HFFc6 (cell line): ENCODE data around the gene THNSL1. TPM values are rescaled to one million over a fixed set of nuclear protein-coding genes. Genes with fewer than 3 reads are reported as not detected.

Experiments used
- DNase-seq: peaks from one replicate; pipeline ENCODE4 v3.0.0-alpha.2; 2018
- H3K27ac Mint-ChIP-seq: 2 replicates; pipeline ENCODE4 v1.8.0; 2020; ENCODE audit warnings: mild to moderate bottlenecking, mixed read lengths
- H3K27me3 Mint-ChIP-seq: 2 replicates; pipeline ENCODE4 v1.8.0; 2021; ENCODE audit warnings: mild to moderate bottlenecking, moderate library complexity, mixed read lengths; ENCODE audit not compliant: insufficient read depth
- H3K36me3 Mint-ChIP-seq: 2 replicates; pipeline ENCODE4 v1.8.0; 2021; ENCODE audit warnings: low read depth, mixed read lengths
- H3K4me1 Mint-ChIP-seq: 2 replicates; pipeline ENCODE4 v1.8.0; 2020; ENCODE audit warnings: low read depth, mixed read lengths
- H3K4me3 Mint-ChIP-seq: 2 replicates; pipeline ENCODE4 v1.8.0; 2020; ENCODE audit warnings: mild to moderate bottlenecking, moderate library complexity, mixed read lengths
- H3K9me3 Mint-ChIP-seq: 2 replicates; pipeline ENCODE4 v1.8.0; 2020; ENCODE audit warnings: mild to moderate bottlenecking, mixed read lengths
- total RNA-seq, 6 experiments: library from RNA; stranded (reverse); fragmentation: NEBNext Ultra II Directional; extraction: Animal tissue kit (Norgen Biotek cat#: 25700); gene quantifications; 2 replicates in 1 of 6; 3 replicates in 5 of 6; pipeline ENCODE4 v1.2.3, GENCODE V29; 2021
- TF ChIP-seq, protein P1 (sequence below): fragments of 200-600 bp; sonication (generic); IDR thresholded peaks from 2 replicates; pipeline ENCODE4 v1.5.0; 2021; ENCODE audit warnings: antibody characterized with exemption, mild to moderate bottlenecking

The THNSL1 gene
- total RNA-seq, 6 experiments from 2014 or later = 2.8 to 4.4 (median 3.6) TPM

- no peaks in the 10 kb centered on the region for H3K9me3 Mint-ChIP-seq
- DNase-seq = no peak
- peaks cover 17% of the 10 kb centered on the region; the same call in 1 of the 2 replicates for H3K27me3 Mint-ChIP-seq
- H3K4me3 Mint-ChIP-seq = no peak overlapping the region
- no peaks in the 10 kb centered on the region for H3K36me3 Mint-ChIP-seq
- no peak overlapping the region for H3K27ac Mint-ChIP-seq
- peaks cover 19% of the 10 kb centered on the region; the same call in 1 of the 2 replicates for H3K4me1 Mint-ChIP-seq
- TF ChIP-seq, protein P1, sequence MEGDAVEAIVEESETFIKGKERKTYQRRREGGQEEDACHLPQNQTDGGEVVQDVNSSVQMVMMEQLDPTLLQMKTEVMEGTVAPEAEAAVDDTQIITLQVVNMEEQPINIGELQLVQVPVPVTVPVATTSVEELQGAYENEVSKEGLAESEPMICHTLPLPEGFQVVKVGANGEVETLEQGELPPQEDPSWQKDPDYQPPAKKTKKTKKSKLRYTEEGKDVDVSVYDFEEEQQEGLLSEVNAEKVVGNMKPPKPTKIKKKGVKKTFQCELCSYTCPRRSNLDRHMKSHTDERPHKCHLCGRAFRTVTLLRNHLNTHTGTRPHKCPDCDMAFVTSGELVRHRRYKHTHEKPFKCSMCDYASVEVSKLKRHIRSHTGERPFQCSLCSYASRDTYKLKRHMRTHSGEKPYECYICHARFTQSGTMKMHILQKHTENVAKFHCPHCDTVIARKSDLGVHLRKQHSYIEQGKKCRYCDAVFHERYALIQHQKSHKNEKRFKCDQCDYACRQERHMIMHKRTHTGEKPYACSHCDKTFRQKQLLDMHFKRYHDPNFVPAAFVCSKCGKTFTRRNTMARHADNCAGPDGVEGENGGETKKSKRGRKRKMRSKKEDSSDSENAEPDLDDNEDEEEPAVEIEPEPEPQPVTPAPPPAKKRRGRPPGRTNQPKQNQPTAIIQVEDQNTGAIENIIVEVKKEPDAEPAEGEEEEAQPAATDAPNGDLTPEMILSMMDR = no peak
Observed at GRCh38 chr10:25038325-25038724, 21.9 kb downstream of the THNSL1 start.

DNA sequence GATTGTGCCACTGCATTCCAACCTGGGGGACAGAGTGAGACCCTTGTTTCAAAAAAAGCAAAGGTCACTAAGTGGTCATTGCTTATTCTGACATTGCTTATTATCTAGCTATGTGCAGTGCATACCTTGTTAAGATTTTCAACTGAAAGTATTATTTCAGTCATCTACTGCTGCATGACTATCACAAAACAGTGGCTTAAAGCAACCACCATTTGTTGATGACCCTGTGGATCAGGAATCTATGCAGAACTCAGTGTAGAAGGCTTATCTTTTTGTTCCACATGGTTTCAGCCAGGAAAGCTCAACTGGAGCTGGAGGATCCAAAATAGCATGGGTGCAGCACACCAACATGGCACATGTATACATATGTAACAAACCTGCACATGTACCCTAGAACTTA is 23.1 kb downstream of the THNSL1 start:
- H3K4me1 Mint-ChIP-seq = peaks cover 19% of the 10 kb centered on the region; the same call in 1 of the 2 replicates
- DNase-seq = no peak
- no peak overlapping the region for H3K27ac Mint-ChIP-seq
- H3K27me3 Mint-ChIP-seq = peaks cover 19% of the 10 kb centered on the region; the same call in 1 of the 2 replicates
- no peaks in the 10 kb centered on the region for H3K9me3 Mint-ChIP-seq
- H3K4me3 Mint-ChIP-seq = no peak overlapping the region
- TF ChIP-seq, protein P1 = no peak
- no peaks in the 10 kb centered on the region for H3K36me3 Mint-ChIP-seq

GRCh38 chr10:25046641-25047040 is 30.2 kb downstream of the THNSL1 start:
- H3K4me3 Mint-ChIP-seq = no peak overlapping the region
- H3K4me1 Mint-ChIP-seq = peaks cover 19% of the 10 kb centered on the region
- H3K9me3 Mint-ChIP-seq = 0 out of 2 replicates have a peak, but pooled peaks cover 6% of the 10 kb centered on the region
- DNase-seq = no peak
- H3K27me3 Mint-ChIP-seq = peaks cover 12% of the 10 kb centered on the region; the same call in 1 of the 2 replicates
- 0 out of 2 replicates have a peak, but pooled peaks cover 4% of the 10 kb centered on the region for H3K36me3 Mint-ChIP-seq
- TF ChIP-seq, protein P1 = no peak
- H3K27ac Mint-ChIP-seq = no peak overlapping the region

DNA sequence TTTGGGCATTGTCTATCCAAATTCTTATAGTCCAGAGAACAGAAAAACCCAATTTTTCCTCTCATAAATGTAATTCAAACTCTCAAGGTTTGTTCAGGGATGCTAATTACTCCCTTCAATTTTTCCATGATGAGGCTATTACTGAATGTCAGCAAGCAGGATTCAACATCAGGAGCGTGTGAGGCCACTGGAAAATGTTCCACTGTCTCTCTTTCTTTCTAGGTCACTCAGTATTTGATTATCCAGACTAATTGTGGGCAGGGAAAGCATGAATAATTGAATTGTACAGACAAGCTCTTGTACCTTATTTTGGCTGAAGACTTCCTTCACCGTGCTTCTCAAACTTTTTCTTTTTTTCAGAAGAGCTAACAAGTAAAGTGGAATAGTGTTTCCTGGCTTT is 30.7 kb downstream of the THNSL1 start:
- Mint-ChIP-seq H3K9me3 (0 out of 2 replicates have a peak, but pooled peaks cover 6% of the 10 kb centered on the region), H3K27ac (no peak overlapping the region), H3K36me3 (0 out of 2 replicates have a peak, but pooled peaks cover 4% of the 10 kb centered on the region), H3K27me3 (peaks cover 12% of the 10 kb centered on the region; the same call in 1 of the 2 replicates), H3K4me3 (no peak overlapping the region), H3K4me1 (peaks cover 19% of the 10 kb centered on the region)
- TF ChIP-seq, protein P1 = no peak
- DNase-seq = no peak

DNA sequence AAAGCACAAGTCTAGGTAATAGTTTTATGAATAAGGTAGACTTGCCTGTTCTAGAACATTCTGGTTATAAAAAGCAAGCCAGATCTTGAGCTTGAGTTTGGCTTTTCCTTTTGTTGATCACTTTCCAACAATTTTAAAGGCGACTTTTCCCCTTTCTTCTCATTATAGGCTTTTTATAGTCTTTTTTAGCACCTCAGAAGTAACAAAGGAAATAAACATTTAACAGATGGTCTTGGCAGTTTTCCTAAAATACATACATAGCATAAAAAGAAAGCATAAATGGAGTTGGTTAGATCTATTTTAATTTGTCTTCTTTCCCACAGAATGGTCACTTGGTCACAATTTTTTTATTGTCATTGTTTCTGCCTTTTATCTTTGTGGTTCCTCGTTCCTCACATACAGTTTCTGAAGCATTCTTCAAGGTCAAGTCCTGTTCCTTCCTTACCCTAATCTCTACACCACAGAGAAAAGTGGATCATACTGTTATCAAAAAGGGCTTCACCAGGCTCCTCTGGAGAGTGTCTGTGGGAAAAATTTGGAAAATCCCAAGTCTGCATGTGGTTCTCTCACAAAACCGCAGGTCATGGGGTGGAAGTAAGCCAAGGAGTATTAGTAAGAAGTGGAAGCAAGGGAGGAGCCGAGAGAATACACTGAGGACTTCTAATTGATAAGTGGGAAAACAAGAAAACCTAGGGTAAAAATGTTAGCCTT is 31.3 kb downstream of the THNSL1 start:
- TF ChIP-seq, protein P1 = no peak
- Mint-ChIP-seq H3K36me3 (0 out of 2 replicates have a peak, but pooled peaks cover 4% of the 10 kb centered on the region), H3K9me3 (0 out of 2 replicates have a peak, but pooled peaks cover 6% of the 10 kb centered on the region), H3K27me3 (peaks cover 7% of the 10 kb centered on the region; the same call in 1 of the 2 replicates), H3K4me1 (peaks cover 19% of the 10 kb centered on the region), H3K4me3 (peak overlapping the region; percentile 24; the same call in 1 of the 2 replicates), H3K27ac (peak overlapping the region; percentile 37; the same call in 1 of the 2 replicates)
- DNase-seq = peak; percentile 58
